ENCODE data around the gene TM4SF4.
"Not testable (repeated sequence)": the region's sequence is repeated elsewhere in the genome, so short reads cannot be mapped to it uniquely, and the experiment has no call there.

The TM4SF4 gene, protein sequence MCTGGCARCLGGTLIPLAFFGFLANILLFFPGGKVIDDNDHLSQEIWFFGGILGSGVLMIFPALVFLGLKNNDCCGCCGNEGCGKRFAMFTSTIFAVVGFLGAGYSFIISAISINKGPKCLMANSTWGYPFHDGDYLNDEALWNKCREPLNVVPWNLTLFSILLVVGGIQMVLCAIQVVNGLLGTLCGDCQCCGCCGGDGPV

GRCh38 chr3:149474250-149474817 is at the start of gene TM4SF4:
TSS of gene TM4SF4 (plus strand) at chr3:149474697. CDS start at chr3:149474878, 181 bp downstream.
- DNase-seq, result no peak

DNA sequence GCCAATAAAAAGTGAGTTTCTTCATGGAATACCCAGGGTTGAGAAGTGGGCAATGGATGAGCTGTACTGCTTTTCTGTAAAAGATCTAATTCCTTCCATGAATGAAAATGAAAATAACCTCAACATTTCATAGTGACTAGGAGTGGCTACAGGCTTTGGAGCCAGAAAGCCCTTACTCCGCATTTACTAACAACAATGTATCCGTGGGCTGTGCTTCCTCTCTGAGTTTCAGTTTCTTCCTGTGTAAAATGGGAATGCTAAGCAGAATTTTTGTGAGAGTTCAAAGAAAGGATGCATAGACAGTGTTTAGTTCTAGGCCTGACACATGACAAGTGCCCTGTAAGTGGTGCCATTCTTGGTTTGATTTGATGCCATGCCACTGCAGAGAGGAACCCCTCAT is 49.6 kb upstream of the TM4SF4 start:
- DNase-seq, result no peak

DNA sequence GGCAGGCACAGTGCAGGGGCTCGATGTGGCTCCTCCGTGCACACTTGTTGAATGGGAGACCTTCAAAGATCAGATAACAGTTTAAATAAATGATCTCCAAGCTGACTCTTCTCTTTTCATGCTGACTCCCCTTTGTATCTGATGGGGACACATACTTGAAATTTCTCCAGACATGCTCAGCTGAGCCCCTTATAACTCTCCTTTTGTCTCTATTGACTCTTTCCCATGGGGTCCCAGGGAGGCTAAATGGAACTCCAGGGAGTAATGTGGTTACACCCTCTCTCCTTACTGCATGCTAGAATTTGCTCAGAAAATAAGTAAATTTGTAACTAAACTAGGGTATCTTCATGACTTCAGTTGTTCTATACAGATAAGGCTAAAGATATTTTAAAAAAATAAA is 48.2 kb upstream of the TM4SF4 start:
- no peak for DNase-seq

- DNase-seq, result no peak
These were observed 46.4 kb upstream of the TM4SF4 start for GRCh38 chr3:149428087-149428486.

- DNase-seq, result no peak
These were observed 44.3 kb upstream of the TM4SF4 start for GRCh38 chr3:149430216-149430615.

DNA sequence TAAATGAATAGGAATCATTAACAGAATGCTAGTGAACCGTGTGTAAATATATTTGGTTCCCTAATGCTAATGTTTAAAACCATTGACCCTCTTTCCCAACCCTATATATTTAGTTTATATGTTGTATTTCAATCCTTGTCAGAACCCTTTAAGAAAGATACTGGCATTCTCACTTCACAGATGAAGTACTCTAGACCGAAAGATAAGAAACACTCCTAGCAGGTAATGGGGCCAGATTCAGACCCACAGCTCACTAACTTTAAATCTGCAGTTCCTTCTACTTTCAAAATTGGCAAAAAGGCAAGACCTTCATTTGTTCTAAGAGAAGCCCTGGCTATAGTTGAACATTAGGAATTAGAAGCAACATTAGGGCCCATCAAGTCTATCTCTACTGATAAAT is 42.3 kb upstream of the TM4SF4 start:
- DNase-seq, result no peak

GRCh38 chr3:149435996-149436885 is 38.3 kb upstream of the TM4SF4 start:
- DNase-seq, result no peak

GRCh38 chr3:149437286-149437685 is 37.2 kb upstream of the TM4SF4 start:
- no peak for DNase-seq

DNA sequence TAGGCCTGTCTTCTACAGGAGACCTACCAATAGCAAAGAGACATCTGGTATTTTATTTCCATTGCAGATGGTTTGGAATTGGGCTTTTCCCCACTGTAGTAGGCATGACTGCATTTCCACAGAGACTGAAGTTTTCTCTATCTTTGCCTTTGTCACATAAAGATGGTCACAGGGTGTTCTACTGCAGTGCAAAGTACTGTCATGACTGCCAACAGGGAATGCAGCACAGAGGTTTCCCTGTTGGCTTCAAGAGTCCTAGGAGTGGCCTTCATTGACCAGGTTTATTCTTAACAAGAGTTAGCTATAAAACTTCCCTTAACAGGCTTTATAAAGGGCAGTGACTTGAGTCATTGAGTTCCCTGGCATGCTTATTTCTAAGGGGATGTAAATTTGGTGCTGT is 36.8 kb upstream of the TM4SF4 start:
- DNase-seq, result no peak

GRCh38 chr3:149438981-149439380 is 35.5 kb upstream of the TM4SF4 start:
- DNase-seq, result no peak

GRCh38 chr3:149441642-149442041 is 32.9 kb upstream of the TM4SF4 start:
- DNase-seq, result no peak

DNA sequence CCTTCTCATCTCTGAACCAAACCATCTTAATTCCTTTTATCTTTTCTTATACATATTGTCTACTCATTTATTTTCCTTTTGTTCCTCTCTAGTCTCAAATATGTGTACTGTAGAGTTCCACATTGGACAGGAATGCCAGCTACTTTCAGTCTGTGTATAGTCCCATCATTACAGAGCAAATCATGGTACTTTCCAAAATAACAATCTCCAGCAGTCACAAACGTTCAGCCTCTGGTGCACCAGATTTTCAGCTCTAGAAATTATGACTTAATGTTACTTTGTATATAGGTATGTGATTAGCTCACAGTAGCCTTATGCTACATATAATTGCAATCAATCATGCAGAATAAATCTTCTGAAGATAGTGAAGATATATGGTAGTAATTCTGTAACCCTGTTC is 32.5 kb upstream of the TM4SF4 start:
- DNase-seq, result no peak

DNA sequence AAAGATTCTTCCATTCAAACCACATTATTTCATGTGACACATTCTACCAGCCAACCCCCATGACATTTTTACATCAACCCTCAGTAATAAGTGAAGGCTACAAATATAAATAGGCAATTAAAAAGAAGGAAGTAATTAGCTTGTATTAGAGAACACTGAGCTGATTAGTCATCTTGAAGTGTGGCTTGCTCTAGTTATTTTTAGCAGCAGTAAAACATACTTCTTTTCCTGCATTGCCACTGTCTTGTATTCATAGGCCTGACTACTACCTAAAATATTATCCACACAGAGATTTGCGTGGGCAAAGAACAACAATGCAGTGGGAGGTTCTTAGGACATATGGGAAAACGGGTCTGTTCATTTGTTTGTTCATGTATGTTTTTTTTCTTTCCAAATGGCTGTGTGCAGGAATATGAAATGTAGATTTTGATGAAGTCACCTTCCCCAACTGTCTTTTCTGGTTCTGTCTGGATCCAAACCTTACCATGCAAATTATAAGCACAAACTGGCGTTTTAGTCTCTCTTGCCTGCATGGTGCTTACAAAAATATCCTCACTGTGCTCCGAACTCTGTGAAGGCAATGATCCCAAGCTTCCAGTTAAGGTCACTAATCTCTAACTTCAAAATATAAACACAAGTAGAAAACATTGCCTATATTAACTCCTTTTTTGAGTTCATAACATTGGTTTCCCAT is 31.5 kb upstream of the TM4SF4 start:
- no peak for DNase-seq

- no peak for DNase-seq
These were observed 31.0 kb upstream of the TM4SF4 start for GRCh38 chr3:149443545-149443912.

DNA sequence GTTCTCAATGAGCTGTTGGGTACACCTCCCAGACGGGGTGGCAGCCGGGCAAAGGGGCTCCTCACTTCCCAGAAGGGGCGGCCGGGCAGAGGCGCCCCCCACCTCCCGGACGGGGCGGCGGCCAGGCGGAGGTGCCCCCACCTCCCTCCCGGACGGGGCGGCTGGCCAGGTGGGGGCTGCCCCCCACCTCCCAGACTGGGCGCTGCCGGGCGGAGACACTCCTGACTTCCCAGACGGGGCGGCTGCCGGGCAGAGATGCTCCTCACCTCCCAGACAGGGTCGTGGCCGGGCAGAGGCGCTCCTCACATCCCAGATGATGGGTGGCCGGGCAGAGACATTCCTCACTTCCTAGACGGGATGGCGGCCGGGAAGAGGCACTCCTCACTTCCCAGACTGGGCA is 29.6 kb upstream of the TM4SF4 start:
- not testable (repeated sequence) for DNase-seq

DNA sequence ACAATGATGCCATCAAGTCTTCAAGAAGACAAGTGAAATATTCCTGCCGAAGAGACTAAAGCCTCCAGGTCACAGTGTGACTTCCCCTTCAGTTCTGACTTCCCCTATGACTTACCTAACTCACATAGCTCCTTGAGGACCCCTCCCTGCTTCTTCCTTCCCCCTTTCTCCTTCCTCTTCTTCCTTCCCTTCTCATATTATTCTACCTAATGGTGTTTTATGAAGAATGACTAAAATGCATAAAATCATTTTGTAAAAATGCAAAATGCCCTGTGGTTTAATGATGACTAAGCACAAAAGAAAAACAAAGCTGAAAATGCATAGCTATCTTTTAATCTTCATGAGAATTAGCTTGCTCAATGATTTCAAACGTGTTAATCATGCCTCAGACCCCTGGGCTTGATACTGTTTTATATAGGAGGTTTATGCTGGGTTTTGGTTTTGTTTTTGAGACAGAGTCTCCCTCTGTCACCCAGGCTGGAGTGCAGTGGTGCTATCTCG is 26.1 kb upstream of the TM4SF4 start:
- no peak for DNase-seq

DNA sequence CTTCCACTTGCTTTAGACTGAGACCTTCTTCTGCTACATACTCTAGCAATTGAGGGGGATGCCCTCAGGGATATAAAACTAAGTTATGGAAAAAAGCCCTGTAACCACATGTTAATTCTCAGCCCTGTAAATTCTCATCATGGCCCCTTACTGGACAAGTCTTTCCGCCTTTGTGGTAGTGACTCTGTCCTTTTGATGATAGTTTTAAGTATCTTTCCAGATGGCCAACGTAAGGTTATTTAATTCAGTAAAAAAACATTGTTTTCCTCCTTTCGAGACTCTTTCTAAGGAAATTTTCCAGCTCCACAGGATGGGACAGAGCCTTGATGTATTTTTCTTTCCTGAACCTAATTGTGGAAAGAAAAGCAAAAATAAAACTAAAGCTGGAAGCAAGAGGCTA is 25.3 kb upstream of the TM4SF4 start:
- no peak for DNase-seq

- no peak for DNase-seq
These were observed 24.7 kb upstream of the TM4SF4 start for GRCh38 chr3:149449799-149450198.

DNA sequence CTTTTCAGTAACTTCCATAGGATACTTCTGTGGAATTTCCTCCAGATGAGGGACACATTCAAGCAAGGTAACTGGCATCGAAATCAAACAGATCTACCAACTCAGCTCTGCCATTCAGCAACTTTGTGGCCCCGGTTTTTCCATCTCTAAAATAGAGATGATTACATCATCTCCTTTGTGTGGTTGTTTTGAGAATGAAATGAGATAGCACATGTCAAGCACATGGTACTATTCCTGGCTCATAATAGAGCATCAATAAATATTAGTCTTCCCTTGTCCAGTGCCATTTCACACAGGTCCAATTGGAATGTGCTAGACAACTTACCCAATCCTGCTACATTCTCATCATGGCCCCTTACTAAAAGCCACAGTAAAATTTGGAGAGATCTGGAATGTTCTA is 24.2 kb upstream of the TM4SF4 start:
- DNase-seq, result no peak

- no peak for DNase-seq
These were observed 22.5 kb upstream of the TM4SF4 start for GRCh38 chr3:149452036-149452435.

DNA sequence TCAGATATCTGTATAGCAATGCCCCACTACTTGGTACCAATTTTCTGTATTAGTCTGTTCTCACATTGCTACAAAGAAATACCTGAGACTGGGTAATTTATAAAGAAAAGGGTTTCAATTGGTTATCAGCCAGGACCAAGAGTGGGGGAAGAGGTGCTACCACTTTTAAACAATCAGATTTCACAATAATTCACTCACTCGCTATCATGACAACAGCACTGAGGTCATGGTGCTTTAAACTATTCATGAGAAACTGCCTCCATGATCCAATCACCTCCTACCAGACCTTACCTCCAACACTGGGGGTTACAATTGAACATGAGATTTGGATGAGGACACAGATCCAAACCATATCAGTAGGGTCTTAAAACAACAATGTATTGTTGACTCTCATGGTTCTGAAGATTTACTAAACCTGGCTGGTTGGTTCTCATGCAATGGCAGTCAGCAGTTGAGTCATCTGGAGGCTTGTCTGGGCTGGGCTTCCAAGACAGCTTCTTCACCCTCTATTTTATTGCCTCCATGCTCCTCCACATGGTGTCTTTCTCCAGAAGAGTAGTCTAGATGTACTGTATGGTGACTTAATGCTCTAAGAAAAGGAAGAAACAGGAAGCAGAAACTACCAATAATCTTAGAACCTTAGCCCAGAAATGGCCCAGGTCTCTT is 21.2 kb upstream of the TM4SF4 start:
- DNase-seq, result no peak

DNA sequence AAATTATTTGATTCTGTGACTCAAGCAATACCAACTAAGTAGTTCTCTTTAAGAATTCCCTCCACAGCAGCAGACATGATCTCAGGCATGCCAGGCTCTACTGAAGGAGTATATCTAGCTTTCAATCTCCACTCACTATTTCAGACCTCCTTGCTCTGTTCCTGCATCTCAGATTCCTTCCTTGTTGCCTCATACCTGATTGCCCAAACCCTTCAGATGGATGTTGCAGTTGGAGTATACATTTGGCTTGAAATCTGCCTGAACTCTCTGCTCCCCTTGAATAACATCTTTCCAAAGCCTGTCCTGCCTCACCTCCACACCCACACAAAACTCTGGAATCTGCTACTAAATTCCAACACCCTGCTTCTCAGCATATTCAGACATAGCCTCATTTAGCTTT is 19.8 kb upstream of the TM4SF4 start:
- DNase-seq, result no peak

DNA sequence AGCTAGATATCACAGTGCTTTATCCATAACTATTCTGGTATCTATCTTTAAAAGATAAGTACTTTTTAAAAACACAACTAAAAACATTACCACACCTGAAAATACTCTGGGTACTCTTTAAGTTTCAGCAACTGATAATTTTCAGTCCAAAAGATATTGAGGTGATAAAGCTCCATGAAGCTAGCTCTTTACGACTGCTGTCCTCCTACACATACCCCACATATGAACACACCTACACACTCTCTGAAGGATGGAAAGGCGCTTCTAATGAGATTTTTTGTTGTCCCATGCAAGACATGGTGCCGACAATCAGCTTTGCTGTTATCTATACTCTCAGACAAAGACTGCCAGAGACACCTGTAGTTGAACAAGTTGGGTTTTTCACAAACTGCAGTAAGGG is 19.1 kb upstream of the TM4SF4 start:
- DNase-seq, result no peak
